Activated T-helper 1 cell treated with anti-CD3 and anti-CD28 coated beads, Interleukin-12 subunit alpha, Interleukin-12 subunit beta, Interleukin-2, Interleukin-4 antibody, amounts not matched to agents 30 ng/mL and 10 ng/mL and 1 ng/mL, durations not matched to agents 14 hours and 24 hours and 36 hours (primary cell): ENCODE data around the gene FKTN. TPM values are rescaled to one million over a fixed set of nuclear protein-coding genes. Genes with fewer than 3 reads are reported as not detected.
A peak's percentile ranks its signal among the peaks of the same experiment; 100 is the strongest.
"Not testable (repeated sequence)": the region's sequence is repeated elsewhere in the genome, so short reads cannot be mapped to it uniquely, and the experiment has no call there.

ENCODE experiments used
- DNase-seq: peaks from one replicate; pipeline ENCODE4 v3.0.0; 2021; ENCODE audit warnings: low spot score
- H3K27ac Mint-ChIP-seq: one replicate; pipeline ENCODE4 v1.8.0; 2021; ENCODE audit warnings: mild to moderate bottlenecking, mixed read lengths
- H3K27me3 Mint-ChIP-seq: one replicate; pipeline ENCODE4 v1.8.0; 2022; ENCODE audit warnings: mild to moderate bottlenecking, moderate library complexity, mixed read lengths; ENCODE audit not compliant: insufficient read depth
- H3K36me3 Mint-ChIP-seq: one replicate; pipeline ENCODE4 v1.8.0; 2021; ENCODE audit warnings: low read depth, mixed read lengths
- H3K4me1 Mint-ChIP-seq: one replicate; pipeline ENCODE4 v1.8.0; 2021; ENCODE audit warnings: low read depth, mixed read lengths
- H3K4me3 Mint-ChIP-seq: one replicate; pipeline ENCODE4 v1.8.0; 2021; ENCODE audit warnings: mild to moderate bottlenecking, moderate library complexity, mixed read lengths
- H3K9me3 Mint-ChIP-seq: one replicate; pipeline ENCODE4 v1.8.0; 2021; ENCODE audit warnings: mixed read lengths
- intact Hi-C: fragments of 100-400 bp; cut with micrococcal nuclease; formaldehyde crosslinking; loops from one replicate; pipeline ENCODE4 v1.15.1; 2024
- total RNA-seq: library from RNA; stranded (reverse); gene quantifications from 2 replicates; pipeline ENCODE4 v1.2.3, GENCODE V29; 2022

The FKTN gene
- total RNA-seq: 12.4 and 12.6 TPM in 2 replicates

DNA sequence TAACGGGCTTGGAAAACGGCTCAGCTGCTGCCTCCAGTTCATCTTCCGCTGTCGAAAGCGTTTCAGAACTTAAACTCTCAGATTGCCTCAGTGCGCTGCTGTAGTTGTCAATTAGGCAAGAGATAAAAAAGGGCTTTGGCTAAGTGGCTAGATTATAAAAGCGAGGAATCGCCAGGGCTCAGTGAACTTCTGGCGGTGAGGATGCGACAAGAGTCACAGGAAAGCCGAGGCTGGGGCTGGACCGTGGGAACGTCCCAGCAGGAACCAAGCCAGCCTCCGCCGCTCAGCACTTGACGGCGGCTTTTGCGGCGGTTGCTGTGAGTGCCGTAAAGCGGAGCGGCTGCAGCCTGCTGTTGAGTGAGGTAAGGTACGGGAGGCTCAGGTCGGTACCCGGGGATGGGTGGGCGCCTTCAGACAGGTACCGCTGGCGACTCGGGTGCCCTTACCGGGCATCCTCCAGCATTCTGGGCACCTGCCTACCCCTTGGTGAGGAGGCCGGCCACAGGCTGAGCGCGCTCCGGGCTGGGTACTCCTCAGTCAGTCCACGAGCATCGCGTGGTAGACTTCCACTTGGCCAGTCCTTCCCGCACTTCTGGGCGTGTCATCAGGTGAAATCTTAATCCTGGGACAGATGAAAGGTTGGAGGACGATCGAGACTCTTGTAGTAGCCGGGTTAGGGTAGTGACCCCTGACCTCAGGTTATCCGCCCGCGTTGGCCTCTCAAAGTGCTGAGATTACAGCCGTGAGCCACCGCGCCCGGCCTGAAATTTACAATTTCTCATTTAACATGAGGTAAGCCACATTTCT lies at the start of gene FKTN:
Gene FKTN (plus strand): TSS at position 328 of the 807 bp plus-strand sequence. CDS start 16,902 bp downstream, outside the sequence.
- no peaks in the 10 kb centered on the region for H3K27me3 Mint-ChIP-seq
- peaks cover 21% of the 10 kb centered on the region for H3K36me3 Mint-ChIP-seq
- H3K9me3 Mint-ChIP-seq: peaks cover 22% of the 10 kb centered on the region
- peak within 1 kb of the TSS; percentile 94 for H3K4me3 Mint-ChIP-seq
- H3K27ac Mint-ChIP-seq: peak within 1 kb of the TSS; percentile 71
- DNase-seq: peak; percentile 76
- intact Hi-C loops: loop anchor here (1.0 to 5.0 kb wide), 6 partner anchors 15 to 811 kb away; partner anchors contain the start of genes FSD1L, NIPSNAP3A, SLC44A1 and TMEM38B
- H3K4me1 Mint-ChIP-seq: peaks cover 22% of the 10 kb centered on the region

GRCh38 chr9:105508530-105508929 lies 49.4 kb upstream of the FKTN start:
- H3K4me3 Mint-ChIP-seq: no peak overlapping the region

GRCh38 chr9:105510024-105510423 lies 47.9 kb upstream of the FKTN start:
- no peaks in the 10 kb centered on the region for H3K27me3 Mint-ChIP-seq
- H3K36me3 Mint-ChIP-seq: no peaks in the 10 kb centered on the region
- H3K9me3 Mint-ChIP-seq: no peaks in the 10 kb centered on the region
- H3K4me1 Mint-ChIP-seq: no peaks in the 10 kb centered on the region
- no peak overlapping the region for H3K27ac Mint-ChIP-seq
- no peak for DNase-seq
- H3K4me3 Mint-ChIP-seq: no peak overlapping the region
- intact Hi-C loops: no loop called here

More at GRCh38 chr9:105508530-105508929, 49.4 kb upstream of the FKTN start:
- Mint-ChIP-seq H3K4me1 (no peaks in the 10 kb centered on the region), H3K36me3 (no peaks in the 10 kb centered on the region), H3K27ac (no peak overlapping the region), H3K27me3 (no peaks in the 10 kb centered on the region), H3K9me3 (no peaks in the 10 kb centered on the region)
- intact Hi-C loops: no loop called here
- DNase-seq: no peak

DNA sequence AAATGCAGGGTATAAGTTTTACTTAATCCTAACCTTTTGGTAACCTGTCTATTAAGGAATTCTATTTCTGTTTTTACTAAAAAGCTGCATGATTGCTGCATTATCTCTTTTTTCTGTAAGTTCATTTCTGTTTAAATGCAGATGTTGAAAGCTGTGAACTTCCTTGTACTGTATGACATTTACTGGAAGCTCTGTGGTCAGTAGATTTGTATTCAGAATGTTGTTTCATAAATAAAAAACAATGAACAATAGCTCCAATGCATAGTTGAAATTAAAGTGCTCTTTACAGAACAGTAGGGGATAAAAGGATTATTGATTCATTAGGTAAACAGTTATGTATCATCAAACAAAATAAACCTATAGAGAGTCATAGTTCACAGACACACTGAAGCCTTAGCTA lies 46.5 kb upstream of the FKTN start:
- no peaks in the 10 kb centered on the region for H3K4me1 Mint-ChIP-seq
- no peaks in the 10 kb centered on the region for H3K36me3 Mint-ChIP-seq
- H3K4me3 Mint-ChIP-seq: no peak overlapping the region
- DNase-seq: no peak
- no peak overlapping the region for H3K27ac Mint-ChIP-seq
- intact Hi-C loops: no loop called here
- H3K9me3 Mint-ChIP-seq: no peaks in the 10 kb centered on the region
- H3K27me3 Mint-ChIP-seq: no peaks in the 10 kb centered on the region

DNA sequence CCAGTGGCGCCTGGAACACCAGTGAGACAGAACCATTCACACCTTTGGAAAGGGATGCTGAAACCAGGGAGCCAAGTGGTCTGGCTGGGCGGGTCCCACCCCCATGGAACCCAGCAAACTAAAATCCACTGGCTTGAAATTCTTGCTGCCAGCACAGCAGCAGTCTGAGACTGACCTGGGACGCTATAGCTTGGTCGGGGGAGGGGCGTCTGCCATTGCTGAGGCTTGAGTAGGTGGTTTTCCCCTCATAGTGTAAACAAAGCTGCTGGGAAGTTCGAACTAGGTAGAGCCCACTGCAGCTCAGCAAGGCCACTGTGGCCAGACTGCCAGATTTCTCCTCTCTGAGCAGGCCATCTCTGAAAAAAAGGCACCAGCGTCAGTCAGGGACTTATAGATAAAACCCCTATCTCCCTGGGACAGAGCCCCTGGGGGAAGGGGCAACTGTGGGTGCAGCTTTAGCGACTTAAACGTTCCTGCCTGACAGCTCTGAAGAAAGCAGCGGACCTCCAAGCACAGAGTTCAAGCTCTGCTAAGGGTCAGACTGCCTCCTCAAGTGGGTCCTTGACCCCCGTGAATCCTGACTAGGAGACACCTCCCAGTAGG lies 42.0 kb upstream of the FKTN start:
- H3K9me3 Mint-ChIP-seq: no peaks in the 10 kb centered on the region
- H3K36me3 Mint-ChIP-seq: no peaks in the 10 kb centered on the region
- intact Hi-C loops: no loop called here
- no peaks in the 10 kb centered on the region for H3K4me1 Mint-ChIP-seq
- H3K27ac Mint-ChIP-seq: no peak overlapping the region
- no peak for DNase-seq
- H3K4me3 Mint-ChIP-seq: no peak overlapping the region
- no peaks in the 10 kb centered on the region for H3K27me3 Mint-ChIP-seq

DNA sequence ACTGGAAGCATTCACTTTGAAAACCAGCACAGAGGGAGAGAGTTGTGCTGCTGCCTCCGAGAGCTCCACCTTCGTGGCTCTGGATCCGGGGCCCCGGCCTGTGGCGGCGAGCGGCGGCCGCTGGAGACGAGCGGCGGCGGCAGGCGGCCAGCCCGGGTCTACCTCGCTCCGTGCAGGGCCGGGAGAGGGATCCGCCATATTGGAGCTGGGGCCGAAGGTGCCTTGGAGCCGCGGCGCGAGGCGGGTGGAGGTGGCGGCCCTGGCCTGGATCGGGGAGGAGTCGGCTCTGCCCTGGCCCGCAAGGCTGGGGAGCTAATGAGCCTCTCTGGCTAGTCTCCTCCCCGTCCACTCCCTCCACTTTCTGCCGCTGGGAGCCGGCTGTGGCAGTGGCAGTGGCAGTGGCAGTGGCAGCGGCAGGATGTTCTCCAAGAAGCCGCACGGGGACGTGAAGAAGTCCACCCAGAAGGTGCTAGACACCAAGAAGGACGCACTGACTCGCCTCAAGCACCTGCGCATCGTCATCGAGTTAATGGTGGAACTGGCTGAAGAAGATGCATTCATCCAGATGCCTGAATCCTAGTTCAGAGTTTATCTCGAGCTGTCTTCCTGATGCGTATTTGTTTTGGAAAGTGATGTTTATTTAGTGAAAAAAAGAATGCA lies 38.1 kb upstream of the FKTN start:
- intact Hi-C loops, H3K4me3 Mint-ChIP-seq, H3K4me1 Mint-ChIP-seq, H3K36me3 Mint-ChIP-seq, H3K27ac Mint-ChIP-seq, H3K9me3 Mint-ChIP-seq, H3K27me3 Mint-ChIP-seq: not testable (repeated sequence)
- DNase-seq: peak; percentile 14

DNA sequence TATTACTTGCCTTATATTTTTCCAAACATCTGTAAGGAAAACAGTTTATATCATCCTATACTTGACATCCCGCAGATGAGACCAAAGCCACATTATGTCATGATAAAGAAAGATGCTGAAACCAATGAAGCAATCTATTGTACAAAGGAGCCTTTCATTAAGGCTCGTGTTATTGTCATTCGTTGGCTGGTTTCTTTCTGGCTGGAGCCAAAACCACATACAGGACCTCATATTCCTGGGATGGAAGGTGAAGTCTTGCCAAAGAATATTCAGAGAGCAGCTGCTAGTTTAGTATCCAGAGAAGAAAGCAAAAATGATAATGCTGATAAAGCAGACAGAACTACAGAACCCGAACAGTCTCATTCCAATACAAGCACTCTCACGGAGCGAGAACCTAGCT lies 36.9 kb upstream of the FKTN start:
- H3K9me3 Mint-ChIP-seq, H3K27ac Mint-ChIP-seq, intact Hi-C loops, DNase-seq, H3K36me3 Mint-ChIP-seq, H3K27me3 Mint-ChIP-seq, H3K4me1 Mint-ChIP-seq, H3K4me3 Mint-ChIP-seq: not testable (repeated sequence)

DNA sequence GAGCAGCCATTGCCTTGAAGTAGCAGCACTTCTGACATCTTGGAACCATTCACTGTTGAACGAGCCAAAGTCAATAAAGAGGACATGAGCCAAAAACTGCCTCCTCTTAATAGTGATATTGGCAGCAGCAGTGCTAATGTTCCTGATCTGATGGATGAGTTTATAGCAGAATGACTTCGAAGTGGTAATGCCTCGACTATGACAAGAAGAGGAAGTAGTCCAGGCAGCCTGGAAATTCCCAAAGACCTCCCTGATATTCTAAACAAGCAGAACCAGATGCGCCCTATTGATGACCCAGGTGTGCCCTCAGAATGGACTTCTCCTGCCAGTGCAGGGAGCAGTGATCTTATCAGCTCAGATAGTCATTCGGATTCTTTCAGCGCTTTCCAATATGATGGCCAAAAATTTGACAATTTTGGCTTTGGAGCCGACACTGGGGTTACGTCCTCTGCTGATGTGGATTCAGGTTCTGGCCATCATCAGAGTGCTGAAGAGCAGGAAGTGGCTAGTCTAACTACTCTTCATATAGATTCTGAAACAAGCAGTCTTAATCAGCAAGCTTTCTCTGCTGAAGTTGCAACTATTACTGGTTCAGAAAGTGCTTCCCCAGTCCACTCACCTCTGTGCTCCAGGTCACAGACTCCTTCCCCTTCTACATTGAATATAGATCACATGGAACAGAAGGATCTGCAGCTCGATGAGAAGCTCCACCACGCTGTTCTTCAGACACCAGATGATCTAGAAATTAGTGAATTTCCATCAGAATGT lies 35.1 kb upstream of the FKTN start:
- H3K36me3 Mint-ChIP-seq, H3K4me3 Mint-ChIP-seq, DNase-seq, H3K27me3 Mint-ChIP-seq, H3K9me3 Mint-ChIP-seq, intact Hi-C loops, H3K4me1 Mint-ChIP-seq, H3K27ac Mint-ChIP-seq: not testable (repeated sequence)

GRCh38 chr9:105531530-105531929 lies 26.4 kb upstream of the FKTN start:
- Mint-ChIP-seq H3K4me1 (no peaks in the 10 kb centered on the region), H3K27me3 (peaks cover 4% of the 10 kb centered on the region)

GRCh38 chr9:105535920-105536668 lies 21.8 kb upstream of the FKTN start:
- no peaks in the 10 kb centered on the region for H3K36me3 Mint-ChIP-seq
- H3K27me3 Mint-ChIP-seq: peaks cover 4% of the 10 kb centered on the region
- no peak overlapping the region for H3K4me3 Mint-ChIP-seq
- H3K27ac Mint-ChIP-seq: no peak overlapping the region
- no peaks in the 10 kb centered on the region for H3K9me3 Mint-ChIP-seq
- H3K4me1 Mint-ChIP-seq: no peaks in the 10 kb centered on the region
- intact Hi-C loops: no loop called here
- DNase-seq: no peak

More at GRCh38 chr9:105531530-105531929, 26.4 kb upstream of the FKTN start:
- Mint-ChIP-seq H3K4me3 (no peak overlapping the region), H3K27ac (no peak overlapping the region), H3K36me3 (peaks cover 2% of the 10 kb centered on the region), H3K9me3 (peaks cover 8% of the 10 kb centered on the region)
- DNase-seq: no peak
- intact Hi-C loops: no loop called here

GRCh38 chr9:105539452-105539851 lies 18.5 kb upstream of the FKTN start:
- Mint-ChIP-seq H3K27me3 (no peaks in the 10 kb centered on the region), H3K27ac (no peak overlapping the region), H3K4me1 (peaks cover 7% of the 10 kb centered on the region), H3K9me3 (no peaks in the 10 kb centered on the region), H3K36me3 (no peaks in the 10 kb centered on the region), H3K4me3 (no peak overlapping the region)
- DNase-seq: no peak
- intact Hi-C loops: no loop called here

DNA sequence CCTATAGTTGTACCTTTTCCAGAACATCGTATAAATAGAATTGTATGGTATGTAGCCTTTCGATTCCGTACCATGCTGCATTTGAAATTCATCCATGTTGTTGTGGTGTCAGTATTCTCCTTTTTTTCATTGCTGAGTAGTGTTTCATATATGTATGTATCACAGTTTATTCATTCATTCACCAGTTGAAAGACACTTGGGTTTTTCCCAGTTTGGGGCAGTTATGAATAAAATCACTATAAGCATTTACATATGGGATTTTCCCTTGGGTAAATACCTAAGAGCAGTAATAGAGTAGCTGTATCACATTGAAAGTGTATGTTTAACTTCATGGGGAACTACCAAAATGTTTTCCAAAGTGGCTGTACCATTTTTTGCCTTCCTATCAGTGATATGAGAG lies 16.1 kb upstream of the FKTN start:
- H3K4me3 Mint-ChIP-seq: no peak overlapping the region
- H3K36me3 Mint-ChIP-seq: no peaks in the 10 kb centered on the region
- H3K27ac Mint-ChIP-seq: peak overlapping the region; percentile 36
- H3K9me3 Mint-ChIP-seq: no peaks in the 10 kb centered on the region
- DNase-seq: no peak
- H3K4me1 Mint-ChIP-seq: peaks cover 7% of the 10 kb centered on the region
- no peaks in the 10 kb centered on the region for H3K27me3 Mint-ChIP-seq
- intact Hi-C loops: loop anchor here (1.0 to 5.0 kb wide), 3 partner anchors 17 to 182 kb away; partner anchors contain the start of genes FKTN and FSD1L
